Activated T-helper 1 cell treated with anti-CD3 and anti-CD28 coated beads, Interleukin-2, amount 50 U/mL, for 16 hours (primary cell): Measurements from ENCODE around the gene PAM16.

ENCODE experiments used
- DNase-seq, 2 donors: peaks; one replicate each; pipeline ENCODE4 v3.0.0-alpha.2; 2020; ENCODE audit warnings: low read depth in 1 of 2, low spot score in 1 of 2

The PAM16 gene

GRCh38 chr16:4383591-4384444, 32.7 kb upstream of the PAM16 start:
- no peak for DNase-seq

GRCh38 chr16:4382795-4383357, 31.8 kb upstream of the PAM16 start:
- no peak for DNase-seq

- DNase-seq = no peak
Observed at GRCh38 chr16:4381935-4382794, 31.0 kb upstream of the PAM16 start.

GRCh38 chr16:4381072-4381934, 30.2 kb upstream of the PAM16 start:
- no peak for DNase-seq

- DNase-seq = no peak
Observed at GRCh38 chr16:4380119-4381063, 29.3 kb upstream of the PAM16 start.

GRCh38 chr16:4378999-4379690, 28.0 kb upstream of the PAM16 start:
- no peak for DNase-seq

- DNase-seq = no peak
Observed at GRCh38 chr16:4378161-4378666, 27.1 kb upstream of the PAM16 start.

GRCh38 chr16:4377573-4378154, 26.5 kb upstream of the PAM16 start:
- no peak for DNase-seq

- no peak for DNase-seq
Observed at GRCh38 chr16:4376893-4377572, 25.9 kb upstream of the PAM16 start.

GRCh38 chr16:4376126-4376892, 25.2 kb upstream of the PAM16 start:
- no peak for DNase-seq

- no peak for DNase-seq
Observed at GRCh38 chr16:4375717-4376116, 24.6 kb upstream of the PAM16 start.

- no peak for DNase-seq
Observed at GRCh38 chr16:4373909-4374742, 23.0 kb upstream of the PAM16 start.

- DNase-seq = no peak
Observed at GRCh38 chr16:4373356-4373908, 22.3 kb upstream of the PAM16 start.

GRCh38 chr16:4372578-4373355, 21.6 kb upstream of the PAM16 start:
- no peak for DNase-seq

GRCh38 chr16:4372001-4372577, 21.0 kb upstream of the PAM16 start:
- DNase-seq = no peak
